ENCODE measurements around the gene MIB1.

DNA sequence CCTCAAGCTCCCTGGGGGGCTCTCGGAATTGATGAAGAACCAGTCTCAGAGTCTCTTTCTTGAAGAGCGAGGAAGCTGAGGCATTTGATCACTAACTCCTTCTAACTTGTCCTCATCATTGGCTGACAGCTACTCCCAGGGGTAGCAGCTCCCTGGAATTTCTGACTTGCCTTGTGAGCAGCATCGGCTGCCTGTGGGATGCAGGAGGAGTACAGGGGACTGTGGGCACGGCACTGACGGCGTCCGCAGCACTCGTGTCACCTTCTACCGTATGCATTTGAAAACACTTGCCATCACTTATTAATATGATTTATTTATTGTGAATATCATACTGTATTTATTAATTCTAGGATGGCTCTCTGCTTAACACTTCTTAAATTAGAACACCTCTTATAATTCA lies 175.0 kb downstream of the MIB1 start:
- TF ChIP-seq CTCF (IDR thresholded peaks at IDR 0.05) (no peak), POLR2A (IDR thresholded peaks at IDR 0.05) (no peak)

All from breast epithelium (tissue), 3 donors.